ENCODE measurements around the gene CFAP410.

CFAP410 gene

DNA sequence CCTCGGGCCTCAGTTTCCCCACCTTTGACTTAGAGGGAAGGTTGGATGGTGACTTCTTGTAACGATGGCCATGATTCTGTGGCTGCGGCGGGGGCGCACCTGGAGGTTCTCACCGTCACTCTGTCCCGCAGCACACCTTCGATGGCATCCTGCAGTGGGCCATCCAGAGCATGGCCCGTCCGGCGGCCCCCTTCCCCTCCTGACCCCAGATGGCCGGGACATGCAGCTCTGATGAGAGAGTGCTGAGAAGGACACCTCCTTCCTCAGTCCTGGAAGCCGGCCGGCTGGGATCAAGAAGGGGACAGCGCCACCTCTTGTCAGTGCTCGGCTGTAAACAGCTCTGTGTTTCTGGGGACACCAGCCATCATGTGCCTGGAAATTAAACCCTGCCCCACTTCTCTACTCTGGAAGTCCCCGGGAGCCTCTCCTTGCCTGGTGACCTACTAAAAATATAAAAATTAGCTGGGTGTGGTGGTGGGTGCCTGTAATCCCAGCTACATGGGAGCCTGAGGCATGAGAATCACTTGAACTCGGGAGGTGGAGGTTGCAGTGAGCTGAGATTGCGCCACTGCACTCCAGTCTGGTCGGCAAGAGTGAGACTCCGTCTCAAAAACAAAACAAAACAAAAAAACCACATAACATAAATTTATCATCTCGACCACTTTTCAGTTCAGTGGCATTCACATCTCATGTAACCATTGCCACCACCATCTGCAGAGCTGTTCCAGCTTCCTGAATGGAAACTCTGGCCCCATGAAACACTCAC, 41.5 kb downstream of the CFAP410 start:
- WGBS (ENCODE audit: extremely low coverage, insufficient coverage, low lambda C conversion rate) = no CpG with 5 or more reads among the region's 22 CpGs
- H3K4me1 ChIP-seq (ENCODE audit: control insufficient read depth, low read depth, low read length) = peaks cover 3% of the 10 kb centered on the region
- H3K79me2 ChIP-seq (ENCODE audit: control insufficient read depth, insufficient read depth, low read length) = peaks cover 6% of the 10 kb centered on the region
- H3K4me2 ChIP-seq (ENCODE audit: low read length) = no peak overlapping the region
- peak; percentile 86 for DNase-seq
- H3K56ac ChIP-seq (ENCODE audit: low read length) = no peak overlapping the region
- H3K36me3 ChIP-seq (ENCODE audit: control insufficient read depth, insufficient read depth, low read length) = no peaks in the 10 kb centered on the region
- H4K5ac ChIP-seq (ENCODE audit: low read length) = no peak overlapping the region
- no peak overlapping the region for H3K9ac ChIP-seq (ENCODE audit: low read length)
- no peak overlapping the region for H3K4me3 ChIP-seq (ENCODE audit: low read length)
- no peaks in the 10 kb centered on the region for H3K27me3 ChIP-seq (ENCODE audit: insufficient read depth, low read length, poor library complexity)
- no peak overlapping the region for H2BK120ac ChIP-seq (ENCODE audit: low read depth, low read length)
- H2BK5ac ChIP-seq (ENCODE audit: low read length) = no peak overlapping the region
- no peak overlapping the region for H2BK15ac ChIP-seq (replicated peaks; ENCODE audit: low read depth)
- no peak overlapping the region for H3K23ac ChIP-seq (ENCODE audit: low read length)
- peaks cover 9% of the 10 kb centered on the region for H3K79me1 ChIP-seq (ENCODE audit: low read length)
- H3K18ac ChIP-seq (ENCODE audit: low read length) = no peak overlapping the region
- H2AK5ac ChIP-seq (ENCODE audit: low read length) = no peak overlapping the region
- H3K4ac ChIP-seq (ENCODE audit: low read depth, low read length) = no peak overlapping the region
- no peak overlapping the region for H3K27ac ChIP-seq (ENCODE audit: low read depth, low read length)
- H4K8ac ChIP-seq (ENCODE audit: low read depth, low read length) = no peak overlapping the region

DNA sequence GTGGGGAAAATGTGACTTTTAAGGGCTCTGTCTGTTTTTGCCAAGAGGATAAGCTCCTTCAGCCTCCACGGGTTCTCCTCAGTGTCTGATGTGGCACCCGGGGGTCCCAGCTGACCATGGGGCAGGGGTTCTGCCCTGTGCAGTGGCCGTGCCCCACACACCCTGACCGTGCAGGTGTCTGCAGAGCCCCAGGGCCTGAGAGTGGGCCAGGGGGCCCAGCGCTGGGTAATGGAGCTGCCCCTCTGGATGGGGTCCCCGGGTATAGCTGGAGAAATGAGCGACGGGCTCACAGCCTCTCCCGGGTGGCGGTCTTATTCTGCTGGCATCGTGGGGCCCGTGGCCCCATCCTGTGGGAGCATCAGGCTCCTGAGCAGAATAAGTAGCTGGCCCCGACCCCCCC, 42.3 kb downstream of the CFAP410 start:
- Histone ChIP-seq H2AK5ac (ENCODE audit: low read length) (no peak overlapping the region), H4K5ac (ENCODE audit: low read length) (no peak overlapping the region), H3K27me3 (ENCODE audit: insufficient read depth, low read length, poor library complexity) (no peaks in the 10 kb centered on the region), H3K23ac (ENCODE audit: low read length) (no peak overlapping the region), H2BK5ac (ENCODE audit: low read length) (no peak overlapping the region), H3K9ac (ENCODE audit: low read length) (no peak overlapping the region), H4K8ac (ENCODE audit: low read depth, low read length) (no peak overlapping the region), H3K4me1 (ENCODE audit: control insufficient read depth, low read depth, low read length) (peaks cover 3% of the 10 kb centered on the region), H2BK120ac (ENCODE audit: low read depth, low read length) (no peak overlapping the region), H3K56ac (ENCODE audit: low read length) (no peak overlapping the region), H3K36me3 (ENCODE audit: control insufficient read depth, insufficient read depth, low read length) (no peaks in the 10 kb centered on the region), H3K79me1 (ENCODE audit: low read length) (peaks cover 9% of the 10 kb centered on the region), H3K18ac (ENCODE audit: low read length) (no peak overlapping the region), H3K4me2 (ENCODE audit: low read length) (no peak overlapping the region), H3K79me2 (ENCODE audit: control insufficient read depth, insufficient read depth, low read length) (peaks cover 6% of the 10 kb centered on the region), H3K4me3 (ENCODE audit: low read length) (no peak overlapping the region), H3K27ac (ENCODE audit: low read depth, low read length) (no peak overlapping the region), H2BK15ac (replicated peaks; ENCODE audit: low read depth) (no peak overlapping the region), H3K4ac (ENCODE audit: low read depth, low read length) (no peak overlapping the region)
- no peak for DNase-seq
- WGBS (ENCODE audit: extremely low coverage, insufficient coverage, low lambda C conversion rate) = no CpG with 5 or more reads among the region's 13 CpGs

DNA sequence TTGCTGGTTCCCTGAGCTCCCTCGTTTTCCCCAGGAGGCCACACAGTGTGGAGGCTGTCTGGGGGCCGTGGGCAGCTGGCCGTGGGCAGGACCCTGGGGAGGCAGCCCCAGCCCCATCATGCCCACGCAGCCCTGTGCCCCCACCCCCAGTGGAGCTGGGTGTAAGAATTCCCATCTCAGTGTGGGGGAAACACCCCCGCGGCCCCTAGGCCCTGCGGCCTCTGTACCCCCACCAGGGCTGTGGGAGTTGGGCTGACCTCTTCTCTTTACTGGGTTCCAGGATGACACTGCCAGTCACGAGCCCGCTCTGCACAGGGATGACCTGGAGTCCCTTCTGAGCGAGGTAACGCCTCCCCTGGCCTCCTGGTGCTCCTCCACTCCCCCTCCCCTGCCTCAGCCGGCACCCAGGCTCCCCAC, 43.1 kb downstream of the CFAP410 start:
- H2AK5ac ChIP-seq (ENCODE audit: low read length) = no peak overlapping the region
- H3K27ac ChIP-seq (ENCODE audit: low read depth, low read length) = no peak overlapping the region
- no peak overlapping the region for H2BK15ac ChIP-seq (replicated peaks; ENCODE audit: low read depth)
- no peak overlapping the region for H3K9ac ChIP-seq (ENCODE audit: low read length)
- H3K4me2 ChIP-seq (ENCODE audit: low read length) = no peak overlapping the region
- H3K56ac ChIP-seq (ENCODE audit: low read length) = no peak overlapping the region
- no peak overlapping the region for H2BK5ac ChIP-seq (ENCODE audit: low read length)
- H3K27me3 ChIP-seq (ENCODE audit: insufficient read depth, low read length, poor library complexity) = no peaks in the 10 kb centered on the region
- WGBS (ENCODE audit: extremely low coverage, insufficient coverage, low lambda C conversion rate) = no CpG with 5 or more reads among the region's 12 CpGs
- no peak overlapping the region for H4K5ac ChIP-seq (ENCODE audit: low read length)
- H3K79me1 ChIP-seq (ENCODE audit: low read length) = peaks cover 6% of the 10 kb centered on the region
- peaks cover 3% of the 10 kb centered on the region for H3K4me1 ChIP-seq (ENCODE audit: control insufficient read depth, low read depth, low read length)
- no peak for DNase-seq
- H3K18ac ChIP-seq (ENCODE audit: low read length) = no peak overlapping the region
- no peak overlapping the region for H4K8ac ChIP-seq (ENCODE audit: low read depth, low read length)
- no peak overlapping the region for H3K23ac ChIP-seq (ENCODE audit: low read length)
- no peak overlapping the region for H2BK120ac ChIP-seq (ENCODE audit: low read depth, low read length)
- peaks cover 3% of the 10 kb centered on the region for H3K79me2 ChIP-seq (ENCODE audit: control insufficient read depth, insufficient read depth, low read length)
- H3K36me3 ChIP-seq (ENCODE audit: control insufficient read depth, insufficient read depth, low read length) = no peaks in the 10 kb centered on the region
- H3K4me3 ChIP-seq (ENCODE audit: low read length) = no peak overlapping the region
- H3K4ac ChIP-seq (ENCODE audit: low read depth, low read length) = no peak overlapping the region

DNA sequence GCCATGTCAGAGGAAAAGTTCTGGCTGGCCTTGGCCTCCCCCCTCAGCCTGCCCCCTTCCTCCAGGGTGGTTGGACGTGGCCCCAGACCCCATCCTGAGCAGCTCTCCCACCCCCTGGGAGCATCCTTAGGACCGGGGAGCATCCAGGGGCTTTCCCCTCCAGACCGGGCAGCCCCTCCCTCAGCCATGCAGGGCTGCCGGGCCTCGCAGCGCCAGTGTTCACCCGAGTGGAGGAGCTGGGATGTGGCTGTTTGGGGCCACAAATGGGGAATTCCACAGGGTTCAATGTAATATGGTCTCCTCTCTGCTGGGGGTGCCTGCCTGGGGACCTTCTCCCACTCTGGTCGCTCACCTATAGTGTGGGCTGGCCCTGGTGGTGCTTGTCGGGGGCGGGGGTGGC, 43.5 kb downstream of the CFAP410 start:
- no peaks in the 10 kb centered on the region for H3K36me3 ChIP-seq (ENCODE audit: control insufficient read depth, insufficient read depth, low read length)
- no peak overlapping the region for H3K9ac ChIP-seq (ENCODE audit: low read length)
- H4K5ac ChIP-seq (ENCODE audit: low read length) = no peak overlapping the region
- DNase-seq = no peak
- no peak overlapping the region for H3K4me2 ChIP-seq (ENCODE audit: low read length)
- H3K27me3 ChIP-seq (ENCODE audit: insufficient read depth, low read length, poor library complexity) = no peaks in the 10 kb centered on the region
- no peak overlapping the region for H3K27ac ChIP-seq (ENCODE audit: low read depth, low read length)
- H2BK5ac ChIP-seq (ENCODE audit: low read length) = no peak overlapping the region
- WGBS (ENCODE audit: extremely low coverage, insufficient coverage, low lambda C conversion rate) = no CpG with 5 or more reads among the region's 10 CpGs
- no peaks in the 10 kb centered on the region for H3K79me2 ChIP-seq (ENCODE audit: control insufficient read depth, insufficient read depth, low read length)
- no peak overlapping the region for H3K18ac ChIP-seq (ENCODE audit: low read length)
- H2BK120ac ChIP-seq (ENCODE audit: low read depth, low read length) = no peak overlapping the region
- H3K4me1 ChIP-seq (ENCODE audit: control insufficient read depth, low read depth, low read length) = peaks cover 3% of the 10 kb centered on the region
- no peak overlapping the region for H2BK15ac ChIP-seq (replicated peaks; ENCODE audit: low read depth)
- no peak overlapping the region for H3K23ac ChIP-seq (ENCODE audit: low read length)
- no peak overlapping the region for H2AK5ac ChIP-seq (ENCODE audit: low read length)
- H3K79me1 ChIP-seq (ENCODE audit: low read length) = peaks cover 1% of the 10 kb centered on the region
- H3K4me3 ChIP-seq (ENCODE audit: low read length) = no peak overlapping the region
- H4K8ac ChIP-seq (ENCODE audit: low read depth, low read length) = no peak overlapping the region
- no peak overlapping the region for H3K56ac ChIP-seq (ENCODE audit: low read length)
- H3K4ac ChIP-seq (ENCODE audit: low read depth, low read length) = no peak overlapping the region

DNA sequence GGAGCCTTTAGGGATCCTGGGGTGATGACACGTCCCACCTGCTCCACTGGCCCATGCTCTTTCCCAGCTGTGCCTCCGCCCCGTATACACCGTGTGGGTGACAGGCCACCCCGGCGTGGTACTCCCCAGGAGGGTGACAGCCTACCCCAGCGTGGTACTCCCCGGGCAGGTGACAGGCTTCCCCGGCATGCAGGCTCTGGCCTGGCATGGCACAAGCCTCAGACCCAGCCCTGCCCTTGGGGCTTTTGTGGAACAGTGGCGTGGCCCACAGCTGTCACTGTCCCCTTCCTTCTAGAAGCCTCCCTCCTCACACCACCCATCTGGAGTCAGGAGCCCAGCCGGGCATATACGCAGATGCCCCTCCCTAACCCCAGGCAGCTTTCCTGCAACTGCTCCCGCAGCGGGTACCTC, 44.0 kb downstream of the CFAP410 start:
- H3K4ac ChIP-seq (ENCODE audit: low read depth, low read length) = no peak overlapping the region
- H3K79me1 ChIP-seq (ENCODE audit: low read length) = no peaks in the 10 kb centered on the region
- H3K56ac ChIP-seq (ENCODE audit: low read length) = no peak overlapping the region
- no peak overlapping the region for H2AK5ac ChIP-seq (ENCODE audit: low read length)
- no peak overlapping the region for H2BK120ac ChIP-seq (ENCODE audit: low read depth, low read length)
- no peak overlapping the region for H2BK15ac ChIP-seq (replicated peaks; ENCODE audit: low read depth)
- DNase-seq = no peak
- no peak overlapping the region for H3K18ac ChIP-seq (ENCODE audit: low read length)
- no peaks in the 10 kb centered on the region for H3K27me3 ChIP-seq (ENCODE audit: insufficient read depth, low read length, poor library complexity)
- no peaks in the 10 kb centered on the region for H3K36me3 ChIP-seq (ENCODE audit: control insufficient read depth, insufficient read depth, low read length)
- no peak overlapping the region for H3K4me2 ChIP-seq (ENCODE audit: low read length)
- H3K23ac ChIP-seq (ENCODE audit: low read length) = no peak overlapping the region
- H3K4me1 ChIP-seq (ENCODE audit: control insufficient read depth, low read depth, low read length) = peaks cover 3% of the 10 kb centered on the region
- H3K79me2 ChIP-seq (ENCODE audit: control insufficient read depth, insufficient read depth, low read length) = no peaks in the 10 kb centered on the region
- H3K4me3 ChIP-seq (ENCODE audit: low read length) = no peak overlapping the region
- H3K27ac ChIP-seq (ENCODE audit: low read depth, low read length) = no peak overlapping the region
- H4K5ac ChIP-seq (ENCODE audit: low read length) = no peak overlapping the region
- no CpG with 5 or more reads among the region's 14 CpGs for WGBS (ENCODE audit: extremely low coverage, insufficient coverage, low lambda C conversion rate)
- H3K9ac ChIP-seq (ENCODE audit: low read length) = no peak overlapping the region
- H2BK5ac ChIP-seq (ENCODE audit: low read length) = no peak overlapping the region
- no peak overlapping the region for H4K8ac ChIP-seq (ENCODE audit: low read depth, low read length)
